Measurements from ENCODE around the gene KCNJ18. TPM values are rescaled to one million over a fixed set of nuclear protein-coding genes. Genes with fewer than 3 reads are reported as not detected.
"Not testable (repeated sequence)": the region's sequence is repeated elsewhere in the genome, so short reads cannot be mapped to it uniquely, and the experiment has no call there.

KCNJ18 gene
- total RNA-seq, 1 experiment from 2014 or later = not detected

DNA sequence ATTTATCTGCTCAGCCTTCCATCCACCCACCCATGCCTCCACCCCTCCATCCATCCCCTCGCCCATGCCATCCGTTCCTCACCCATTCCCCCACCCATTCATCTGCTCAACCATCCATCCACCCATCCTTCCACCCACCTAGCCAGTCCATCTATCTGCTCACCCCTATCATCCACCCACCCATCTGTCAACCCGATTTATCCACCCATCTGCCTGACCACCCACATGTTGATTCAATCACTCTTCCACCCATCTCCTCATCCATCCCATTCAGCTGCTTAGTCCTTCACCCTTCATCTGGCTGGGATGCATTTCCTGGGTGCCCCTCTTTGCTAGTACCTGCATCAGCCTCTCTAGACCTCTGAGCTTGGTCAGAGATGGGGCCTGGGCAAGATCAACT is 3.9 kb downstream of the KCNJ18 start:
- H3K23ac ChIP-seq (ENCODE audit: insufficient read length, low read depth, low read length); H2BK15ac ChIP-seq (ENCODE audit: low read depth, low read length); H3K79me1 ChIP-seq (ENCODE audit: insufficient read depth, low read depth, low read length, poor library complexity, severe bottlenecking); H4K20me1 ChIP-seq (ENCODE audit: control insufficient read depth, insufficient read depth, insufficient read length); H3K4me1 ChIP-seq (ENCODE audit: insufficient read depth, low read length); H4K5ac ChIP-seq (ENCODE audit: insufficient read length, low read depth, low read length); H3T11ph ChIP-seq (ENCODE audit: low read length); H3K4me1 Mint-ChIP-seq; H4K91ac ChIP-seq (ENCODE audit: insufficient read length, low read depth, low read length); H3K36me3 Mint-ChIP-seq (ENCODE audit: insufficient read depth in 1 of 3, low read depth in 3 of 3); H2AK5ac ChIP-seq (ENCODE audit: insufficient read length, low read length); H2BK5ac ChIP-seq (ENCODE audit: insufficient read length, low read length); DNase-seq; H3K56ac ChIP-seq (ENCODE audit: insufficient read length, low read depth, low read length); H3K27ac Mint-ChIP-seq; H3K4me3 Mint-ChIP-seq; H2BK20ac ChIP-seq (ENCODE audit: low read depth, low read length, poor library complexity, severe bottlenecking); H3K4me2 ChIP-seq (ENCODE audit: insufficient read depth, insufficient read length, low read length); H3K9ac ChIP-seq (ENCODE audit: extremely low read depth, insufficient read length, low read length); H3K23me2 ChIP-seq (ENCODE audit: insufficient read length, low read depth, low read length, poor library complexity, severe bottlenecking); H3K18ac ChIP-seq (ENCODE audit: insufficient read length, low read depth, low read length); H3K4ac ChIP-seq (ENCODE audit: low read depth, low read length); H2BK120ac ChIP-seq (ENCODE audit: low read depth, low read length, poor library complexity, severe bottlenecking); H3K27ac ChIP-seq (ENCODE audit: insufficient read length, low read depth, low read length); H3K14ac ChIP-seq (ENCODE audit: insufficient read depth, low read length); H4K8ac ChIP-seq (replicated peaks; ENCODE audit: insufficient read length, low read depth, low read length); H3K27me3 ChIP-seq (ENCODE audit: insufficient read depth, low read length); H2AFZ ChIP-seq (ENCODE audit: low read length); H3K79me2 ChIP-seq (ENCODE audit: insufficient read depth, low read length); H3K27me3 Mint-ChIP-seq (ENCODE audit: low read depth); H2BK12ac ChIP-seq (ENCODE audit: insufficient read length, low read depth, low read length): not testable (repeated sequence)
- no CpG with 5 or more reads among the region's 3 CpGs for WGBS (ENCODE audit: extremely low coverage, insufficient read length, low lambda C conversion rate)
- H3K9me3 ChIP-seq (ENCODE audit: control insufficient read depth, low read depth, low read length) = peaks cover 36% of the 10 kb centered on the region
- peaks cover 66 to 68% of the 10 kb centered on the region in 2 experiments for H3K9me3 Mint-ChIP-seq

DNA sequence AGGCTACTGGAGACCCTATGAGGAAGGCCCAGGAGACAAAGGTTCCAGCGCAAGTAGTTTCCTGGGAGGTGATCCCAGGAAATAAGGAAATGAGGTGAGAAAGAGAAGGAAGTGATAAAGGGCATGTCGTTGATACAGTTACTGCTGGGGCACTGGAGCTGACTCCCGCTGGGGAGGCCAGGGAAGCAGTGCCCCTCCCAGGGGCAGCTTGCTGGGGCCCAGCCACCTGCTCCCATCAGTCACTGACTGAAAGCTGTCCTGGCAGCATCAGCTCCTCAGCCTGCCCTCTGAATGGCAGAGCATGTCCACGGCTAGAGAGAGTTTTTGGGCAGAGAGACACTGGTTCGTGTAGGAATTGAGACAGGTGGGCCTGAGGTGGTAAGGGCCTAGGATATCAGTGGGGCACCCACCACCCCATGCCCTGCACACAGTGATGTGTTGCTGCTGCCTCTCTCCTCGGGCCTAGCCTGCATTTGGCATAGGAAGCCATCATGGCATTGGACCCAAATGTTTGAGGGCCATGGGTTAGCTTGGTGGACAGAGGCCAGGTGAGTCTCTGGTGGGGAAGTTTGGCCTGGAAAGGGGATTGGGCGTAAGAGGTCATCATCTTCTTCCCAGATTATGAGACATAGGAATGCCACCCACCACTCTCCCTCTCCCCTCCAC is 4.7 kb downstream of the KCNJ18 start:
- not testable (repeated sequence) for H3K27ac ChIP-seq (ENCODE audit: insufficient read length, low read depth, low read length); H3K27ac Mint-ChIP-seq; H3K18ac ChIP-seq (ENCODE audit: insufficient read length, low read depth, low read length); H3K9ac ChIP-seq (ENCODE audit: extremely low read depth, insufficient read length, low read length); H2AFZ ChIP-seq (ENCODE audit: low read length); H4K8ac ChIP-seq (replicated peaks; ENCODE audit: insufficient read length, low read depth, low read length); H3K23me2 ChIP-seq (ENCODE audit: insufficient read length, low read depth, low read length, poor library complexity, severe bottlenecking); H2BK12ac ChIP-seq (ENCODE audit: insufficient read length, low read depth, low read length); DNase-seq; H3K4me3 Mint-ChIP-seq; H2BK120ac ChIP-seq (ENCODE audit: low read depth, low read length, poor library complexity, severe bottlenecking); H3K79me1 ChIP-seq (ENCODE audit: insufficient read depth, low read depth, low read length, poor library complexity, severe bottlenecking); H3K79me2 ChIP-seq (ENCODE audit: insufficient read depth, low read length); H2BK20ac ChIP-seq (ENCODE audit: low read depth, low read length, poor library complexity, severe bottlenecking); H4K20me1 ChIP-seq (ENCODE audit: control insufficient read depth, insufficient read depth, insufficient read length); H3K56ac ChIP-seq (ENCODE audit: insufficient read length, low read depth, low read length); H2BK5ac ChIP-seq (ENCODE audit: insufficient read length, low read length); H4K91ac ChIP-seq (ENCODE audit: insufficient read length, low read depth, low read length); H3K23ac ChIP-seq (ENCODE audit: insufficient read length, low read depth, low read length); H2AK5ac ChIP-seq (ENCODE audit: insufficient read length, low read length); H3K4me2 ChIP-seq (ENCODE audit: insufficient read depth, insufficient read length, low read length); H3K36me3 Mint-ChIP-seq (ENCODE audit: insufficient read depth in 1 of 3, low read depth in 3 of 3); H2BK15ac ChIP-seq (ENCODE audit: low read depth, low read length); H3K4me1 ChIP-seq (ENCODE audit: insufficient read depth, low read length); H3T11ph ChIP-seq (ENCODE audit: low read length); H3K14ac ChIP-seq (ENCODE audit: insufficient read depth, low read length); H3K4ac ChIP-seq (ENCODE audit: low read depth, low read length); H3K4me1 Mint-ChIP-seq; H3K27me3 ChIP-seq (ENCODE audit: insufficient read depth, low read length); H4K5ac ChIP-seq (ENCODE audit: insufficient read length, low read depth, low read length); H3K27me3 Mint-ChIP-seq (ENCODE audit: low read depth)
- H3K9me3 Mint-ChIP-seq = peaks cover 63 to 66% of the 10 kb centered on the region in 2 experiments
- WGBS (ENCODE audit: extremely low coverage, insufficient read length, low lambda C conversion rate) = no CpG with 5 or more reads among the region's 7 CpGs
- H3K9me3 ChIP-seq (ENCODE audit: control insufficient read depth, low read depth, low read length) = peaks cover 41% of the 10 kb centered on the region
